HepG2 (cell line): ENCODE results near the gene PDP2. TPM values are rescaled to one million over a fixed set of nuclear protein-coding genes. Genes with fewer than 3 reads are reported as not detected.

ENCODE experiments used
- ATAC-seq: fragments of 200-7000 bp; cut with Tn5 transposase; 3 replicates; pipeline ENCODE4 v1.9.1; 2020; ENCODE audit warnings: mild to moderate bottlenecking, moderate library complexity
- BruUV-seq: library from RNA; stranded (reverse); fragments of 400-500 nt; replicated peaks from 2 replicates; lab custom pipeline; 2021; lab: Mats Ljungman, UMichigan
- CTCF ChIA-PET: fragments of 300-600 bp; formaldehyde crosslinking; extraction: SDS; loops from one replicate; lab custom pipeline; 2021; ENCODE audit warnings: low total read pairs, inconsistent platforms, low intra/inter-chr PET ratio; lab: Yijun Ruan, JAX
- POLR2A ChIA-PET: fragments of 350-600 bp; sonication (Branson Sonifier 250); formaldehyde crosslinking; loops from one replicate; lab custom pipeline; 2020; ENCODE audit warnings: antibody characterized with exemption, inconsistent platforms; lab: Yijun Ruan, JAX
- DNase-seq: peaks from one replicate; pipeline ENCODE4 v3.0.0-alpha.2; 2015; ENCODE audit warnings: low spot score
- FAIRE-seq: peaks from 3 replicates; lab custom pipeline; 2011; peaks lifted over from hg19 to GRCh38; lab: Jason Lieb, UNC
- H2AFZ ChIP-seq: one replicate; pipeline ENCODE4 v1.6.1; 2011; ENCODE audit warnings: low read length, inconsistent platforms
- H3K27ac ChIP-seq: fragments of 300-600 bp; 3 replicates; pipeline ENCODE4 v1.8.0; 2011; ENCODE audit warnings: mixed run types, mild to moderate bottlenecking, mixed read lengths, low read length, inconsistent platforms; ENCODE audit not compliant: insufficient read depth; ENCODE audit errors: extremely low read length
- H3K27me3 ChIP-seq, 2 experiments: fragments of 200-600 bp in 1 of 2; 2 replicates in 1 of 2; 3 replicates in 1 of 2; pipeline versions ENCODE4 v1.6.0 to v1.8.0; 2011; ENCODE audit warnings: low read length in 2 of 2, mild to moderate bottlenecking in 2 of 2, moderate library complexity in 2 of 2, inconsistent platforms in 1 of 2; ENCODE audit not compliant: insufficient read depth in 2 of 2, control insufficient read depth in 1 of 2
- H3K36me3 ChIP-seq, 2 experiments: fragments of 200-600 bp in 1 of 2; replicated peaks in 1 of 2; 2 replicates in 1 of 2; 3 replicates in 1 of 2; pipeline versions ENCODE4 v1.5.1 to v1.8.0; 2011; ENCODE audit warnings: low read length in 2 of 2, inconsistent platforms in 1 of 2; ENCODE audit not compliant: insufficient read depth in 2 of 2, control insufficient read depth in 1 of 2
- H3K4me1 ChIP-seq: 2 replicates; pipeline ENCODE4 v1.5.1; 2012; ENCODE audit warnings: low read length, inconsistent platforms; ENCODE audit not compliant: insufficient read depth
- H3K4me2 ChIP-seq: 2 replicates; pipeline ENCODE4 v1.6.0; 2011; ENCODE audit warnings: low read depth, low read length, inconsistent platforms
- H3K4me3 ChIP-seq, 3 experiments: fragments of 200-600 bp in 1 of 3; sonication (generic), shearing (Covaris generic) in 1 of 3; replicated peaks in 1 of 3; 2 replicates each; pipeline ENCODE4 v1.5.1; 2011 to 2016; ENCODE audit warnings: low read length in 3 of 3, inconsistent platforms in 2 of 3, low read depth in 2 of 3, mild to moderate bottlenecking in 2 of 3, control low read depth in 1 of 3, mixed read lengths in 1 of 3; ENCODE audit not compliant: insufficient read depth in 1 of 3
- H3K79me2 ChIP-seq: one replicate; pipeline ENCODE4 v1.6.1; 2011; ENCODE audit warnings: low read length, inconsistent platforms; ENCODE audit not compliant: insufficient read depth
- H3K9ac ChIP-seq: 2 replicates; pipeline ENCODE4 v1.6.0; 2011; ENCODE audit warnings: mild to moderate bottlenecking, low read depth, low read length, inconsistent platforms; ENCODE audit not compliant: insufficient read depth
- H3K9me3 ChIP-seq: 2 replicates; pipeline ENCODE4 v1.5.1; 2012; ENCODE audit warnings: mild to moderate bottlenecking, low read length
- H4K20me1 ChIP-seq: 2 replicates; pipeline ENCODE4 v1.6.0; 2011; ENCODE audit warnings: inconsistent platforms, mild to moderate bottlenecking, low read length, moderate library complexity; ENCODE audit not compliant: insufficient read depth
- DR1 ChIP-seq: sonication (generic); formaldehyde crosslinking; IDR thresholded peaks from 2 replicates; pipeline ENCODE4 v1.8.0; 2021; ENCODE audit warnings: mild to moderate bottlenecking, missing genetic modification reagents, inconsistent platforms
- RFXANK ChIP-seq: IDR thresholded peaks from 2 replicates; pipeline ENCODE4 v1.6.1; 2016
- RXRB ChIP-seq: IDR thresholded peaks from 2 replicates; pipeline ENCODE4 v1.6.1; 2016; ENCODE audit warnings: borderline replicate concordance, missing genetic modification reagents, missing compliant biosample characterization
- SP140L ChIP-seq: sonication (generic); formaldehyde crosslinking; IDR thresholded peaks from 2 replicates; pipeline ENCODE4 v1.4.0; 2020; ENCODE audit warnings: missing genetic modification reagents, borderline replicate concordance
- ZNF629 ChIP-seq: sonication (generic); formaldehyde crosslinking; conservative IDR thresholded peaks from 2 replicates; pipeline ENCODE4 v1.5.0; 2020; ENCODE audit warnings: missing genetic modification reagents
- WGBS: methylation state at CpG from one replicate; pipeline ENCODE4 v1.1.6; 2017; ENCODE audit warnings: low lambda C conversion rate; 5-methylcytosine and 5-hydroxymethylcytosine counted together
- in situ Hi-C: cut with HindIII; loops from 2 replicates; pipeline ENCODE4 v1.10.0; 2017; ENCODE audit warnings: low pct_unique_long_range_greater_than_20kb; ENCODE audit not compliant: extremely low pct_ligation_motif_present
- intact Hi-C: fragments of 100-400 bp; cut with micrococcal nuclease; formaldehyde crosslinking; loops from one replicate; pipeline ENCODE4 v1.10.0; 2022; ENCODE audit not compliant: unreplicated experiment
- polyA plus RNA-seq, 8 experiments: library from polyadenylated mRNA; depleted of rRNA in 3 of 8; stranded (reverse) in 7 of 8; unstranded in 1 of 8; fragments of >200 nt; fragmentation: Illumina TruSeq in 4 of 8; extraction: Trizol in 4 of 8; gene quantifications; 2 replicates each; pipeline versions ENCODE4 v1.2.1 to v1.2.3, GENCODE V29; 2011 to 2016; ENCODE audit warnings: low read depth in 4 of 8, missing spikeins in 1 of 8, mixed read lengths in 1 of 8; ENCODE audit not compliant: insufficient read depth in 1 of 8
- total RNA-seq, 5 experiments: library from RNA; depleted of rRNA; stranded (reverse); fragments of >200 nt; fragmentation: Illumina TruSeq; extraction: Trizol; gene quantifications; 2 replicates each; pipeline ENCODE4 v1.2.3, GENCODE V29; 2016; ENCODE audit warnings: low read depth in 1 of 5

Gene PDP2
- total and polyA plus RNA-seq, 2 of the 13 experiments (the other 11 are each of a cell fraction or from before 2014, with no cell fraction given) = 12.8 to 15.8 TPM

DNA sequence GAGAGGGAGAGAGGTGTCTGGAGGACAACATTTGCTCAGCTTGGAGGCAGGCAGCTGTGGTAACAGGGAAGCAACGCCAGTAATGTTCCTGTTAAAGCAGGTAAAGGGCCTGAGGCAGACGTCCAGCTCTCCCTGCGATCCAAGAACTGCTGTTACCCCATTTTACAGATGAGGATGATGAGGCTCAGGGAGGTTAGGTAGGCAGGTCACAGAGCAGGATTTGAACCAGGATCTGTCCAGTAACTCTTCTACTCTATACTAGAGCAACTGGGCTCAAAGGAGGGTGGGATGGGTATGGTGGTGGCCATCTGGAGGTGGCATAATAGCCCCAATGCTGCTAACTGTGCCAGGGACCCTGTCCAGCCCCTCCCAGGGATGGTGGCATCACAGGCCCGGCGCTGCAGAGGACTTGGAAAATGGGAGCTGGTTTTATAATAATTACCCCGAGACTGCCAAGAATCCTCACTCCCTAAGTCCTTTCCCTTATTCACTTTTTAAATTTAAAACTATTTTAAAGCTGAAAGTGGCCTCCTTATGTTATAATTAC, 24.1 kb upstream of the PDP2 start:
- Histone ChIP-seq H3K9me3 (no peaks in the 10 kb centered on the region), H2AFZ (no peak overlapping the region), H3K9ac (no peak overlapping the region), H3K27ac (no peak overlapping the region), H3K79me2 (no peaks in the 10 kb centered on the region), H3K4me1 (no peaks in the 10 kb centered on the region), H3K36me3 (no peaks in the 10 kb centered on the region), H3K4me3 (no peak overlapping the region), H3K4me2 (no peak overlapping the region), H4K20me1 (no peaks in the 10 kb centered on the region), H3K27me3 (peaks cover 0 to 11% of the 10 kb centered on the region in 2 experiments; a peak in 3 of 5 replicates)
- 51% methylated on average over 6 of the region's 6 CpGs for WGBS
- ATAC-seq (no peak), DNase-seq (no peak), FAIRE-seq (no peak)
- BruUV-seq = no TSS peak
- in situ Hi-C loops (loop anchor here (25.0 kb wide), 1 partner anchor 444 kb away; no protein-coding TSS in a partner anchor), intact Hi-C loops (no loop called here)
- TF ChIP-seq SP140L (CRISPR knock-in tag) (no peak), ZNF629 (CRISPR knock-in tag) (peak; percentile 66)
- CTCF ChIA-PET = no interaction called here
- POLR2A ChIA-PET = no interaction called here

DNA sequence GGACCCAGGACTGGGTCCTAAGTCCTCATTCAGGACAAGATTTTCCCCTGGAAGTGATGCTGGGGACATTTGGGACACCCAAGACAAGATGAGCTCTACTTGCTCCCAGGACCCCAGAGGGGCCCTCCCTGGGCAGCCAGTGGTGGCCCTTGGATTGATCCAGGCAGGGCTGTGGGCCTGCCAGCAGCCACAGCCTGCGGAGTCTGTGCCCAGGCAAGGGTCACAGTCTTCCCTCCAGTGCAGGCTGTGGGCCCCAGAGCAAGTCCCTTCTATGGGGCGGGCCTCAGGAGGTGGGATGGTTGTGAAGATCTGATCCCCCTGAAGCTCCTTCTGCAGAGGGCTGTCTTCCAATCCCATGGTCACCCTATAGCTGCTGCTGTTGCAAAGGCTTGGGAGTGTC, 23.5 kb upstream of the PDP2 start:
- FAIRE-seq (no peak), DNase-seq (no peak), ATAC-seq (no peak; the same call in 2 of the 3 replicates)
- Histone ChIP-seq H3K4me3 (no peak overlapping the region), H3K9me3 (no peaks in the 10 kb centered on the region), H3K4me2 (no peak overlapping the region), H3K9ac (no peak overlapping the region), H3K4me1 (no peaks in the 10 kb centered on the region), H3K27ac (no peak overlapping the region), H3K79me2 (no peaks in the 10 kb centered on the region), H3K36me3 (no peaks in the 10 kb centered on the region), H4K20me1 (no peaks in the 10 kb centered on the region), H2AFZ (no peak overlapping the region), H3K27me3 (peaks cover 0 to 11% of the 10 kb centered on the region in 2 experiments; a peak in 3 of 5 replicates)
- 50% methylated on average over 2 of the region's 2 CpGs for WGBS
- intact Hi-C loops (no loop called here), in situ Hi-C loops (loop anchor here (25.0 kb wide), 1 partner anchor 444 kb away; no protein-coding TSS in a partner anchor)
- CTCF ChIA-PET = no interaction called here
- POLR2A ChIA-PET = no interaction called here
- BruUV-seq = no TSS peak
- TF ChIP-seq RFXANK (no peak), RXRB (CRISPR knock-in tag) (no peak), DR1 (CRISPR knock-in tag) (no peak)
